ENCODE measurements around the gene ALDH9A1. TPM values are rescaled to one million over a fixed set of nuclear protein-coding genes. Genes with fewer than 3 reads are reported as not detected.
"Not testable (repeated sequence)": the region's sequence is repeated elsewhere in the genome, so short reads cannot be mapped to it uniquely, and the experiment has no call there.

The ALDH9A1 gene
- total and polyA plus RNA-seq, 12 donors: 36.0 to 269 (median 170) TPM

DNA sequence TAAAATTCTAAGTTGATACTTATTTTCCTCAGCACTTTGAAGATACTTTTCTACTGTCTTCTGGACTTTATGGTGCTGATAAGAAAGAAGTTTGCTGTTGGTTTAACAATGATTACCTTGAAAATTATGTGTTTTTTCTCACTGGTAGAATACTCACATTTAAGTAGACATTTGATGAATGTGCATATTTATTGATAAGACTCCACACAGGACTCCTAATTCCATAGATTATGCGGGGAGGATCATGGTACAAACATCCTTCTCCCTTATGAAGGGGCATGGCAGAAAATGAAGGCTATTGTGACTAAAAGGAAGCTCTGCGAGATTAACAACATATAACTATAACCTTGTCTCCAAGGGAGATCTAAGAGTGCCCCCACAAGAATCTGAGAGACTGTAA, 28.5 kb upstream of the ALDH9A1 start:
- intact Hi-C loops (cut with DNase I): no loop called here
- 93 to 100% (median 98%) methylated on average over 2 of the region's 2 CpGs for WGBS, 4 donors
- Histone ChIP-seq H3K4me3 (no peak overlapping the region), H3K4me1 (replicated peaks in 1 of 2) (no peaks in the 10 kb centered on the region), H3K9me3 (replicated peaks in 1 of 3) (no peaks in the 10 kb centered on the region), H3K36me3 (replicated peaks in 1 of 2) (peaks cover 0 to 31% of the 10 kb centered on the region in 2 donors), H3K27ac (no peak overlapping the region), H3K27me3 (no peaks in the 10 kb centered on the region)
- no peak for DNase-seq
- no peak for TF ChIP-seq POLR2A (IDR thresholded peaks at IDR 0.05)
- TF ChIP-seq, protein P1, sequence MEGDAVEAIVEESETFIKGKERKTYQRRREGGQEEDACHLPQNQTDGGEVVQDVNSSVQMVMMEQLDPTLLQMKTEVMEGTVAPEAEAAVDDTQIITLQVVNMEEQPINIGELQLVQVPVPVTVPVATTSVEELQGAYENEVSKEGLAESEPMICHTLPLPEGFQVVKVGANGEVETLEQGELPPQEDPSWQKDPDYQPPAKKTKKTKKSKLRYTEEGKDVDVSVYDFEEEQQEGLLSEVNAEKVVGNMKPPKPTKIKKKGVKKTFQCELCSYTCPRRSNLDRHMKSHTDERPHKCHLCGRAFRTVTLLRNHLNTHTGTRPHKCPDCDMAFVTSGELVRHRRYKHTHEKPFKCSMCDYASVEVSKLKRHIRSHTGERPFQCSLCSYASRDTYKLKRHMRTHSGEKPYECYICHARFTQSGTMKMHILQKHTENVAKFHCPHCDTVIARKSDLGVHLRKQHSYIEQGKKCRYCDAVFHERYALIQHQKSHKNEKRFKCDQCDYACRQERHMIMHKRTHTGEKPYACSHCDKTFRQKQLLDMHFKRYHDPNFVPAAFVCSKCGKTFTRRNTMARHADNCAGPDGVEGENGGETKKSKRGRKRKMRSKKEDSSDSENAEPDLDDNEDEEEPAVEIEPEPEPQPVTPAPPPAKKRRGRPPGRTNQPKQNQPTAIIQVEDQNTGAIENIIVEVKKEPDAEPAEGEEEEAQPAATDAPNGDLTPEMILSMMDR (IDR thresholded peaks at IDR 0.05): no peak

DNA sequence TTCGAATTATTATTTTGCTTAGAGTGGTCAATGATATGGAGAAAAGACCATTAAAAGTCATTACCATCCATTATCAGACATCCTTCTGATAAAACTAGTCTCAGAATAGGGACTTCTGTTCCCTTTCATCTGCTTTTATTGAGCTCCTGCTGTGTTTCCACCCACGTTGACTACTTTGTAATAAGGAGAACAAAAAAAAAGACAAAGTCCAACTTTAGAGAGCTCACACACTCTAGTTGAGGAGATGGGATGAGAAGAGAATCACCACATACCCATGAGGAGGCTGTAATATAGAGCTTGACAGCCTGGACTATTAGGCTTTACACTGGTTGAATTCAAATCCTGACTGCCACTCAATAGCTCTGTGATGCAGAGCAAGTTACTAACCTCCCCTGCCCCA, 27.8 kb upstream of the ALDH9A1 start:
- intact Hi-C loops (cut with DNase I): no loop called here

DNA sequence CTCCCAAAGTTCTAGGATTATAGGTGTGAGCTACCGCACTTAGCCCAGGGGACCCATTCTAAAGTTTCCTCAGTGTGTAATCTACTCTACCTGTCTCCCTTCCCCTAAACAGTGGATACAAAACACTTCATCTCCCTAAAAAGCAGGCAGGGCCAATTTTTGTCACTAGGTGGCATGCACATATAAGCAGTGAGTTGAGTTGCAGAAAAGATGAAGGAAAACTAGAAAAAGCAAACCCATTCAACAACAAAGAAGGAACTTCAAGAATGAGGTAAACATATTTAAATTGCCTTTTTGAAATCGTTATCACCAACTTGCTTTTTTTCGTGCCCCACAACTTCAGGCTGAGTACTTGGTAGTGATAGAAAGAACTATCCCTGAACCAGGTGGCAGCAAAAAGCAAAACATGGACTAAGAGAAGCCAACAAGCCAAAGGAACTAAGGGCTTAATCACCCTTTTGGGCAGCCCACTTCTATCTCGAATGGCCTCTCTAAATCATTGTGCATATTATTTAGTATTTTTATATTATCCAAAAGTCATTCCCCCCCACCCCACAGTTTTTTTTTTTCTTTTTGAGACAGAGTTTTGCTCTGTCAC, 19.7 kb upstream of the ALDH9A1 start:
- Histone ChIP-seq H3K36me3 (replicated peaks in 1 of 2) (no peaks in the 10 kb centered on the region), H3K27ac (no peak overlapping the region), H3K4me3 (no peak overlapping the region), H3K27me3 (no peaks in the 10 kb centered on the region), H3K9me3 (replicated peaks in 1 of 3) (no peaks in the 10 kb centered on the region), H3K4me1 (replicated peaks in 1 of 2) (no peaks in the 10 kb centered on the region)
- WGBS, 4 donors: 11 to 21% (median 19%) methylated on average over 4 of the region's 4 CpGs
- intact Hi-C loops (cut with DNase I): loop anchor here (2.0 to 10.0 kb wide), 3 partner anchors 113 to 199 kb away; no protein-coding TSS in a partner anchor
- TF ChIP-seq POLR2A (IDR thresholded peaks at IDR 0.05): no peak
- TF ChIP-seq, protein P1 (IDR thresholded peaks at IDR 0.05): peak; percentile 36 to 79 (median 64)
- peak; percentile 36 to 68 (median 51) for DNase-seq

More for the DNA sequence above, 27.8 kb upstream of the ALDH9A1 start:
- Histone ChIP-seq H3K9me3 (replicated peaks in 1 of 3) (no peaks in the 10 kb centered on the region), H3K4me1 (replicated peaks in 1 of 2) (no peaks in the 10 kb centered on the region), H3K27ac (no peak overlapping the region), H3K27me3 (no peaks in the 10 kb centered on the region), H3K36me3 (replicated peaks in 1 of 2) (peaks cover 0 to 25% of the 10 kb centered on the region in 2 donors), H3K4me3 (no peak overlapping the region)
- no peak for DNase-seq
- no peak for TF ChIP-seq POLR2A (IDR thresholded peaks at IDR 0.05)
- TF ChIP-seq, protein P1 (IDR thresholded peaks at IDR 0.05): no peak
- WGBS, 4 donors: 87 to 95% (median 90%) methylated on average over 2 of the region's 2 CpGs

DNA sequence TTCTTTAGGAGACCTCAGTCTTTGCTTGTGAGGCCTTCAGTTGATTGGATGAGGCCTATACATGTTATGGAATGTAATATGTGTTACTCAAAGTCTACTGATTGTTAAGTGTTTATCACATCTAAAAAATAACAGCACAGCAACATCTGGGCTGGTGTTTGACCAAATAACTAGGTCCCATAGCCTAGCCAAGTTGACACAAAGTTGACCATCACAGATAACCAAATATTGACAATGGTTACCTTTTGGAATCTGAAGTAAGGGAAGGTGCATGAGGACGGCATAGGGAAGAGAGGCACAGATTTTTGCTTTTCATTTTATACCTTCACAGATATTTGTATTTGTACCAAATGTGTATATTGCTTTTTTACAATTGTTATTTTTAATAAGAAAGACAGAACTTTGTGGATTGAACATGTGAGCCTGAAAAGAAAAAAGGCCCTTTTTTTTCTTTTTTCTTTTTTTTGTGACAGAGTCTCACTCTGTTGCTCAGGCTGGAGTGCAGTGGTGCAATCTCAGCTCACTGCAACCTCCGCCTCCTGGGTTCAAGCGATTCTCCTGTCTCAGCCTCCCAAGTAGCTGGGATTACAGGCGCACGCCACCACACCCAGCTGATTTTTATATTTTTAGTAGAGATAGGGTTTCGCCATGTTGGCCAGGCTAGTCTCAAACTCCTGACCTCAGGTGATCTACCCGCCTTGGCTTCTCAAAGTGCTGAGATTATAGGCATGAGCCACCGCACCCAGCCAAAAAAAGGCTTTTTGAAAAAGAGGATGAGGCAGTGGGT, 18.1 kb upstream of the ALDH9A1 start:
- not testable (repeated sequence) for DNase-seq; H3K27me3 ChIP-seq; H3K9me3 ChIP-seq (replicated peaks in 1 of 3); H3K36me3 ChIP-seq (replicated peaks in 1 of 2); H3K27ac ChIP-seq; H3K4me1 ChIP-seq (replicated peaks in 1 of 2); H3K4me3 ChIP-seq
- WGBS, 4 donors: 83 to 95% (median 89%) methylated on average over 8 of the region's 8 CpGs
- intact Hi-C loops (cut with DNase I): loop anchor here (2.0 to 10.0 kb wide), 3 partner anchors 112 to 201 kb away; no protein-coding TSS in a partner anchor

All from adrenal gland (tissue), 12 donors.